Trophoblast cell (in vitro differentiated cells and primary cell): Measurements from ENCODE around the gene RIC3.

Experiments used
- DNase-seq, 2 donors: peaks; one replicate each; pipeline ENCODE4 v3.0.0-alpha.2; 2016
- H2AFZ ChIP-seq: 2 replicates; pipeline ENCODE4 v1.6.1; 2013; ENCODE audit warnings: low read length, moderate library complexity, mild to moderate bottlenecking; ENCODE audit not compliant: insufficient read depth, poor library complexity
- H2AK5ac ChIP-seq: 2 replicates; pipeline ENCODE4 v1.6.1; 2013; ENCODE audit warnings: mild to moderate bottlenecking, low read length
- H2BK120ac ChIP-seq: 2 replicates; pipeline ENCODE4 v1.6.1; 2013; ENCODE audit warnings: low read length, mild to moderate bottlenecking, moderate library complexity; ENCODE audit not compliant: insufficient read depth, poor library complexity
- H2BK12ac ChIP-seq: 2 replicates; pipeline ENCODE4 v1.6.1; 2013; ENCODE audit warnings: mild to moderate bottlenecking, low read length, moderate library complexity
- H2BK5ac ChIP-seq: 2 replicates; pipeline ENCODE4 v1.6.1; 2013; ENCODE audit warnings: low read length, low read depth, moderate library complexity, mild to moderate bottlenecking; ENCODE audit not compliant: poor library complexity
- H3K14ac ChIP-seq: 2 replicates; pipeline ENCODE4 v1.6.1; 2013; ENCODE audit warnings: mild to moderate bottlenecking, low read length
- H3K18ac ChIP-seq: 2 replicates; pipeline ENCODE4 v1.6.1; 2013; ENCODE audit warnings: mild to moderate bottlenecking, low read length
- H3K23ac ChIP-seq: 2 replicates; pipeline ENCODE4 v1.6.1; 2013; ENCODE audit warnings: low read length
- H3K27ac ChIP-seq: 2 replicates; pipeline ENCODE4 v1.5.1; 2013; ENCODE audit warnings: low read depth, mild to moderate bottlenecking, inconsistent platforms, low read length, moderate library complexity
- H3K27me3 ChIP-seq: 2 replicates; pipeline ENCODE4 v1.6.1; 2013; ENCODE audit warnings: inconsistent platforms, mild to moderate bottlenecking, low read length, moderate library complexity; ENCODE audit not compliant: insufficient read depth
- H3K36me3 ChIP-seq, 2 experiments: 1 replicate in 1 of 2; 2 replicates in 1 of 2; pipeline ENCODE4 v1.6.1; 2013; ENCODE audit warnings: low read length in 2 of 2, mild to moderate bottlenecking in 2 of 2, moderate library complexity in 1 of 2; ENCODE audit not compliant: insufficient read depth in 2 of 2, control insufficient read depth in 1 of 2
- H3K4ac ChIP-seq: 2 replicates; pipeline ENCODE4 v1.6.1; 2013; ENCODE audit warnings: low read depth, mild to moderate bottlenecking, low read length, moderate library complexity
- H3K4me1 ChIP-seq, 2 experiments: 1 replicate in 1 of 2; 2 replicates in 1 of 2; pipeline ENCODE4 v1.6.1; 2013; ENCODE audit warnings: low read length in 2 of 2, mild to moderate bottlenecking in 2 of 2, moderate library complexity in 1 of 2; ENCODE audit not compliant: insufficient read depth in 2 of 2, control insufficient read depth in 1 of 2
- H3K4me2 ChIP-seq: 2 replicates; pipeline ENCODE4 v1.6.1; 2013; ENCODE audit warnings: inconsistent platforms, mild to moderate bottlenecking, low read length, moderate library complexity
- H3K4me3 ChIP-seq: 2 replicates; pipeline ENCODE4 v1.5.1; 2013; ENCODE audit warnings: mild to moderate bottlenecking, low read depth, low read length, inconsistent platforms
- H3K79me1 ChIP-seq: one replicate; pipeline ENCODE4 v1.6.1; 2013; ENCODE audit warnings: low read length
- H3K79me2 ChIP-seq: 2 replicates; pipeline ENCODE4 v1.6.1; 2013; ENCODE audit warnings: low read length, mild to moderate bottlenecking; ENCODE audit not compliant: control insufficient read depth, insufficient read depth, poor library complexity
- H3K9ac ChIP-seq: 2 replicates; pipeline ENCODE4 v1.6.1; 2013; ENCODE audit warnings: mild to moderate bottlenecking, low read length
- H3K9me3 ChIP-seq: 2 replicates; pipeline ENCODE4 v1.6.1; 2013; ENCODE audit warnings: low read depth, mild to moderate bottlenecking, control low read depth, inconsistent platforms, low read length; ENCODE audit not compliant: insufficient read depth
- H4K12ac ChIP-seq: 2 replicates; pipeline ENCODE4 v1.6.1; 2013; ENCODE audit warnings: low read depth, mild to moderate bottlenecking, low read length, moderate library complexity
- H4K8ac ChIP-seq: 2 replicates; pipeline ENCODE4 v1.6.1; 2013; ENCODE audit warnings: low read depth, mild to moderate bottlenecking, low read length, moderate library complexity
- H4K91ac ChIP-seq: one replicate; pipeline ENCODE4 v1.6.1; 2013; ENCODE audit warnings: low read depth, mild to moderate bottlenecking, low read length, moderate library complexity
- WGBS: extraction: QIAGEN DNeasy Blood & Tissue Kit; methylation state at CpG from one replicate; pipeline ENCODE4 v1.1.7; 2013; ENCODE audit warnings: missing lambda C conversion rate; ENCODE audit not compliant: insufficient read length, insufficient coverage; ENCODE audit errors: extremely low coverage; 5-methylcytosine and 5-hydroxymethylcytosine counted together

RIC3 gene

DNA sequence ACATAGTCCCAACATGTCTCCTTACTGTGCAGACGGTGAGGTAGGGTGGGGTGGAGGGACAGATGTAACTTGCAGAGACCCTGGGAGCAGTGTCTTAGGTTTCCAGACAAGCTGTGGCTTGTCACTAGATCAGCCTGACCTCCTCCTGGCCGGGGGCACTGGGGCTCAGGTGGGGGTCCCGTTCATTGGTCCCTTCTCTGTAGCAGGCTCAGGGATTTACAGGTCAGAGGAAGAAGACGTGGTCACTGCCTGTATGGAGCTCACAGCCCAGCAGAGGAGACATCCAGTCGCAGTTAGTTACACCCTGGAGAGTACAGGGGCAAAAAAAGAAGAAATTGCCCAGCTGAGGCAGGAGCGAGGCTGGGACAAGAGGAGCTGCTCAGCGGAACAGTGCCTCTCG, 109.8 kb downstream of the RIC3 start:
- H3K4me3 ChIP-seq = peak overlapping the region; percentile 43
- no peak overlapping the region for H3K18ac ChIP-seq
- H3K9ac ChIP-seq = no peak overlapping the region
- H3K27me3 ChIP-seq = no peaks in the 10 kb centered on the region
- H3K4ac ChIP-seq = no peak overlapping the region
- no peaks in the 10 kb centered on the region for H3K9me3 ChIP-seq
- H3K4me2 ChIP-seq = no peak overlapping the region
- no peak overlapping the region for H2BK120ac ChIP-seq
- H3K79me1 ChIP-seq = no peaks in the 10 kb centered on the region
- H4K91ac ChIP-seq = no peak overlapping the region
- no peak overlapping the region for H4K8ac ChIP-seq
- H3K36me3 ChIP-seq = no peaks in the 10 kb centered on the region
- no peak overlapping the region for H2AFZ ChIP-seq
- H3K79me2 ChIP-seq = no peaks in the 10 kb centered on the region
- no peak overlapping the region for H3K23ac ChIP-seq
- no peak overlapping the region for H2BK12ac ChIP-seq
- H3K4me1 ChIP-seq = no peaks in the 10 kb centered on the region
- DNase-seq = no peak
- no peak overlapping the region for H4K12ac ChIP-seq
- WGBS = no CpG with 5 or more reads among the region's 8 CpGs
- no peak overlapping the region for H2AK5ac ChIP-seq
- H2BK5ac ChIP-seq = no peak overlapping the region
- no peak overlapping the region for H3K14ac ChIP-seq
- no peak overlapping the region for H3K27ac ChIP-seq

DNA sequence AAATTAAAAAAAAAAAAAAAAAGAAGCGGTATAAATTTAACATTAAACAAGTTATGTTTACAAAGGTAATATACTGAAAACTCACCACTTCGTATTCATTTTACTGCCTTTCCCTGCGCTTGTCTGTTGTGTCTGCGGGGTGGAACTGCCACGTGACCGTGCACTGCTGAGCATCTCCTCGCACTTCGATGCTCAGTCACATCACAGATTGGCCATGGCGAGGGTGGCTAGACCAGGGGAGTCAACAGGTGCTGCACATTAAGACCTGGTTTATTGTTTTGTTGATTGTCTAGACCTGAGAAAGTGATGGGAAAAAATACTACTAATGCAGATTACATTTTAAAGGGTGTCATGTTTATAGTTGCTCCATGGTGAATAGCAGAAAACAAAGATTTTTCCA, 110.6 kb downstream of the RIC3 start:
- Histone ChIP-seq H3K9me3 (no peaks in the 10 kb centered on the region), H3K9ac (no peak overlapping the region), H3K23ac (no peak overlapping the region), H3K36me3 (no peaks in the 10 kb centered on the region), H3K18ac (no peak overlapping the region), H2BK120ac (no peak overlapping the region), H3K4ac (no peak overlapping the region), H3K14ac (no peak overlapping the region), H3K4me2 (no peak overlapping the region), H4K91ac (no peak overlapping the region), H4K12ac (no peak overlapping the region), H3K79me2 (no peaks in the 10 kb centered on the region), H2BK12ac (no peak overlapping the region), H4K8ac (no peak overlapping the region), H2BK5ac (no peak overlapping the region), H2AK5ac (no peak overlapping the region), H2AFZ (no peak overlapping the region), H3K27me3 (no peaks in the 10 kb centered on the region), H3K79me1 (no peaks in the 10 kb centered on the region), H3K4me1 (no peaks in the 10 kb centered on the region), H3K4me3 (no peak overlapping the region), H3K27ac (no peak overlapping the region)
- no CpG with 5 or more reads among the region's 9 CpGs for WGBS
- DNase-seq = no peak

DNA sequence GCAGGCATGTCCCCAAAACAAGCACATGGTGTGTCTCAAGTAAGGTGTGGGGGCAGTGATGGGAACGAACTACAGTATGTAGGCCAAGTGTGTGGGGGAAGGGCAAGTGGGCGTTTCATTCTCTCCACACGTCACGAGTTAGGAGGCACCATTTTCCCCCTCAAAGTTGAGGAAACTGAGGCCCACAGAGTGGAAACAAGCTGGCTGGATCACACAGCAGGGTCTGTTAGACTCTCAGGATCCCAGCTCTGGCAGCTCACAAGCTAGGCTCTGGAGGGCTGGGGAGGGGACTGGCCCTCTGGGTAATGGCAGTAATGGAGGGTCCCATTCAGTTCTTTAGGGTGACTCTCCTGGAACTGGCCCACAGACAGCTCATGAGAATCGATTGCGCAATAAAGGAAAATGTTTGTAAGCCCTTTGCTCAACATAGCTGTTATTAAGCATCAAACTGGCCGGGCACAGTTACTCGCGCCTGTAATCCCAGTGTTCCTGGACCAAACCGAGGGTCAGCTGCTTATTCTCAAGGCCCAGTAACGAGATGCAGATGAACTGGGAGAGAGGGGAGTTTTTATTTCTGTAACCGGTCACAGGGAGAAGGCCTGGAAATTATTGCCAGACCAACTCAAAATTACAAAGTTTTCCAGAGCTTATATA, 111.9 kb downstream of the RIC3 start:
- peak in 1 of 2 donors; percentile 39 for DNase-seq

More for the DNA sequence above, 111.9 kb downstream of the RIC3 start:
- H3K36me3 ChIP-seq = no peaks in the 10 kb centered on the region
- no peak overlapping the region for H4K91ac ChIP-seq
- H2BK5ac ChIP-seq = no peak overlapping the region
- H3K23ac ChIP-seq = no peak overlapping the region
- no peak overlapping the region for H3K4ac ChIP-seq
- no peak overlapping the region for H4K12ac ChIP-seq
- H3K4me1 ChIP-seq = no peaks in the 10 kb centered on the region
- no CpG with 5 or more reads among the region's 12 CpGs for WGBS
- no peak overlapping the region for H4K8ac ChIP-seq
- no peaks in the 10 kb centered on the region for H3K9me3 ChIP-seq
- no peak overlapping the region for H2AFZ ChIP-seq
- no peak overlapping the region for H3K18ac ChIP-seq
- H2BK120ac ChIP-seq = no peak overlapping the region
- H3K14ac ChIP-seq = no peak overlapping the region
- no peaks in the 10 kb centered on the region for H3K79me1 ChIP-seq
- H3K27ac ChIP-seq = no peak overlapping the region
- no peak overlapping the region for H2BK12ac ChIP-seq
- H3K79me2 ChIP-seq = no peaks in the 10 kb centered on the region
- H3K27me3 ChIP-seq = no peaks in the 10 kb centered on the region
- H3K4me3 ChIP-seq = no peak overlapping the region
- no peak overlapping the region for H3K9ac ChIP-seq
- no peak overlapping the region for H3K4me2 ChIP-seq
- H2AK5ac ChIP-seq = no peak overlapping the region
